ENCODE measurements around the gene TYW5.

TYW5 gene

GRCh38 chr2:199955339-199956061 is at the start of gene TYW5, which contains the start of gene MAIP1:
Gene TYW5, minus strand, starts transcription at chr2:199955491. Its CDS starts 21 bp downstream, at chr2:199955470.
Gene MAIP1, plus strand, starts transcription at chr2:199955582. Its CDS starts 217 bp downstream, at chr2:199955799.
- TF ChIP-seq ZFX (IDR thresholded peaks at IDR 0.05; ENCODE audit: borderline replicate concordance) (no peak), CTCF (IDR thresholded peaks at IDR 0.05) (peak; percentile 26)
- peak within 1 kb of the TSS; percentile 91 for H3K27ac ChIP-seq

GRCh38 chr2:200003444-200003843 is 48.2 kb upstream of the TYW5 start:
- TF ChIP-seq CTCF (IDR thresholded peaks at IDR 0.05) (no peak), ZFX (IDR thresholded peaks at IDR 0.05; ENCODE audit: borderline replicate concordance) (no peak)

GRCh38 chr2:200000444-200001163 is 45.3 kb upstream of the TYW5 start:
- H3K27ac ChIP-seq, result no peak overlapping the region
- TF ChIP-seq ZFX (IDR thresholded peaks at IDR 0.05; ENCODE audit: borderline replicate concordance) (no peak), CTCF (IDR thresholded peaks at IDR 0.05) (no peak)

More at GRCh38 chr2:200003444-200003843, 48.2 kb upstream of the TYW5 start:
- no peak overlapping the region for H3K27ac ChIP-seq

GRCh38 chr2:199999166-199999565 is 43.9 kb upstream of the TYW5 start:
- no peak overlapping the region for H3K27ac ChIP-seq
- TF ChIP-seq CTCF (IDR thresholded peaks at IDR 0.05), result no peak
- no peak for TF ChIP-seq ZFX (IDR thresholded peaks at IDR 0.05; ENCODE audit: borderline replicate concordance)

- TF ChIP-seq ZFX (IDR thresholded peaks at IDR 0.05; ENCODE audit: borderline replicate concordance) (no peak), CTCF (IDR thresholded peaks at IDR 0.05) (no peak)
Observed at GRCh38 chr2:199997296-199997695, 42.0 kb upstream of the TYW5 start.

GRCh38 chr2:199994896-199995295 is 39.6 kb upstream of the TYW5 start:
- TF ChIP-seq ZFX (IDR thresholded peaks at IDR 0.05; ENCODE audit: borderline replicate concordance) (no peak), CTCF (IDR thresholded peaks at IDR 0.05) (no peak)
- H3K27ac ChIP-seq, result no peak overlapping the region

More at GRCh38 chr2:199997296-199997695, 42.0 kb upstream of the TYW5 start:
- H3K27ac ChIP-seq, result no peak overlapping the region

GRCh38 chr2:199994371-199994770 is 39.1 kb upstream of the TYW5 start:
- no peak overlapping the region for H3K27ac ChIP-seq
- TF ChIP-seq ZFX (IDR thresholded peaks at IDR 0.05; ENCODE audit: borderline replicate concordance), result no peak
- no peak for TF ChIP-seq CTCF (IDR thresholded peaks at IDR 0.05)
